AG10803 (cell line): Measurements from ENCODE around the gene ESPNL.
A peak's percentile ranks its signal among the peaks of the same experiment; 100 is the strongest.

Experiments
- DNase-seq: peaks from one replicate; pipeline ENCODE4 v3.0.0; 2010; ENCODE audit warnings: low read depth
- H3K4me3 ChIP-seq: 2 replicates; pipeline ENCODE4 v1.5.1; 2011; ENCODE audit warnings: mild to moderate bottlenecking, low read length, control low read depth
- TF ChIP-seq, protein P1 (sequence below): conservative IDR thresholded peaks from 2 replicates; pipeline ENCODE4 v1.5.1; 2011; ENCODE audit warnings: mild to moderate bottlenecking, low read length, control low read depth, inconsistent platforms

ESPNL gene

DNA sequence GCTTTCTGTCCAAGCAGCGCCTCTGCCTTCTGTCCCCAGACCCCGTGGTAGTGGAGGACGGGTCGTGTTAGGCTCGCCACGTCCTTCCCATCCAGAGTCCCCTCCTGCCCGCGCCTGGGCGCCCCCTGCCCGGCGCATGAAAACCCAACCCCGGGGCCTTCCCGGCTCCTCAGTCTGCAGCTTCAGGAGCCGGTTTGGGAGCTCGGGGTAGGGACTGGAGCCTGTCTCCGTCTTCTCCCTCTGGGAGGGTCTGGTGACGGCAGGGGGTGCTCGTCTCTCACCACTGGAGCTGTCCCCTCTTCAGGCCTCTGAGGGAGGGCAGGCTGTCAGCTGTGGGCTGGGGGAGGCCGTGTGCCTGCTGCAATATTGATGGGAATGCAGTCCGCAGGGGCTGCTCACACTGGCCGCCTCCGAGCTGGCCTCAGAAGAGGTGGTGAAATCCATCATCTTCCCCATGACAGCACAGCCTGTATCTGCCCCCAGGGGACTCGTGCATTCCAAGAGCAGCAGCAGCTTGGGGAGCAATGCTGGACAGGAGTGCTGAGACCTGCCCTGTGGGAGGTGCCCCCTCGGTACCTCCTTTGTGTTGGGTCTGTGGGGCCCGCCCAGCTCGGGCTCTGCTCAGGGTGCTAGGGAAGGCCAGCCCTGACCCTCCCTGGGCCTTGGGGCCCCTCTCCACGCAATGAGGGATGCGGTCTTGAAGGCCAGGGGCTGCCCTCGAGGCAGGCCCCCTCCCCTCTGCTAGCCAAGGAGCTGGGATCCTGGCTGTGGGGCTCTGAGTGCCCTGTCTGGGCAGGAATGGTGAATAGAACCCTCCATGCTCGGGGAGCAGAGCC is 20.5 kb downstream of the ESPNL start:
- H3K4me3 ChIP-seq = no peak overlapping the region
- no peak for DNase-seq
- TF ChIP-seq, protein P1, sequence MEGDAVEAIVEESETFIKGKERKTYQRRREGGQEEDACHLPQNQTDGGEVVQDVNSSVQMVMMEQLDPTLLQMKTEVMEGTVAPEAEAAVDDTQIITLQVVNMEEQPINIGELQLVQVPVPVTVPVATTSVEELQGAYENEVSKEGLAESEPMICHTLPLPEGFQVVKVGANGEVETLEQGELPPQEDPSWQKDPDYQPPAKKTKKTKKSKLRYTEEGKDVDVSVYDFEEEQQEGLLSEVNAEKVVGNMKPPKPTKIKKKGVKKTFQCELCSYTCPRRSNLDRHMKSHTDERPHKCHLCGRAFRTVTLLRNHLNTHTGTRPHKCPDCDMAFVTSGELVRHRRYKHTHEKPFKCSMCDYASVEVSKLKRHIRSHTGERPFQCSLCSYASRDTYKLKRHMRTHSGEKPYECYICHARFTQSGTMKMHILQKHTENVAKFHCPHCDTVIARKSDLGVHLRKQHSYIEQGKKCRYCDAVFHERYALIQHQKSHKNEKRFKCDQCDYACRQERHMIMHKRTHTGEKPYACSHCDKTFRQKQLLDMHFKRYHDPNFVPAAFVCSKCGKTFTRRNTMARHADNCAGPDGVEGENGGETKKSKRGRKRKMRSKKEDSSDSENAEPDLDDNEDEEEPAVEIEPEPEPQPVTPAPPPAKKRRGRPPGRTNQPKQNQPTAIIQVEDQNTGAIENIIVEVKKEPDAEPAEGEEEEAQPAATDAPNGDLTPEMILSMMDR = peak; percentile 13; the same call in 1 of the 2 replicates

DNA sequence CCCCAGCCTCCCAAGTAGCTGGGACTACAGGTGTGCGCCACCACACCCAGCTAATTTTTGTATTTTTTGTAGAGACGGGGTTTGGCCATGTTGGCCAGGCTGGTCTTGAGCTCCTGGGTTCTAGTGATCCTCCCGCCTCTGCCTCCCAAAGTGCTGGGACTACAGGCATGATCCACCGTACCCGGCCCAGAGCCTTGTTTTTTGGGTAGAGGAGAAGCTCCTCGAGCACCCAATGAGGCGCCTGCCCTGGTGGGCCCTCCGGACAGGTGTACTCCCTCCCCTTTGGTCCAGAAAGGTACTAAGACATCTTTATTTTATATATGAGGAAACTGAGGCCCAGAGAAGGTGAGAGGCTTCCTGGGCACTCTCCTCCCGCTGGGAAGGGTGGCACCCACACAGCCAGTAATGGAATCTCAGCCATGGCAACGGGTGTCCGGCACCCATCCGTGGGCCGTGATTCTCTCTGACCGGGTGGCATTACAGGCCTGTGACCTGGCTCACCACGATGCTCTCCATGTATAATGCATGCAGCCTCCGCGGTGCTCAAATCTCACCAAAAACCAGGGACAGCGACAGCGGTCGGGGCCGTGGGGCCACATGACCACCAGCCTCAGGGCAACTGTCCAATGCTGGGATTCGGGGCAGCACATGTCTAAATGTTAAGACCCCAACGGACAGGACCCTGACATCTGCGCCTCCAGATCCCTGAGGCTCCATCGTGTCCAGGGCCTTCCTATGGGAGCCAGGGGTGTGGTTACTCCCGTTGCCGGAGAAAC is 21.6 kb downstream of the ESPNL start:
- TF ChIP-seq, protein P1 = no peak

DNA sequence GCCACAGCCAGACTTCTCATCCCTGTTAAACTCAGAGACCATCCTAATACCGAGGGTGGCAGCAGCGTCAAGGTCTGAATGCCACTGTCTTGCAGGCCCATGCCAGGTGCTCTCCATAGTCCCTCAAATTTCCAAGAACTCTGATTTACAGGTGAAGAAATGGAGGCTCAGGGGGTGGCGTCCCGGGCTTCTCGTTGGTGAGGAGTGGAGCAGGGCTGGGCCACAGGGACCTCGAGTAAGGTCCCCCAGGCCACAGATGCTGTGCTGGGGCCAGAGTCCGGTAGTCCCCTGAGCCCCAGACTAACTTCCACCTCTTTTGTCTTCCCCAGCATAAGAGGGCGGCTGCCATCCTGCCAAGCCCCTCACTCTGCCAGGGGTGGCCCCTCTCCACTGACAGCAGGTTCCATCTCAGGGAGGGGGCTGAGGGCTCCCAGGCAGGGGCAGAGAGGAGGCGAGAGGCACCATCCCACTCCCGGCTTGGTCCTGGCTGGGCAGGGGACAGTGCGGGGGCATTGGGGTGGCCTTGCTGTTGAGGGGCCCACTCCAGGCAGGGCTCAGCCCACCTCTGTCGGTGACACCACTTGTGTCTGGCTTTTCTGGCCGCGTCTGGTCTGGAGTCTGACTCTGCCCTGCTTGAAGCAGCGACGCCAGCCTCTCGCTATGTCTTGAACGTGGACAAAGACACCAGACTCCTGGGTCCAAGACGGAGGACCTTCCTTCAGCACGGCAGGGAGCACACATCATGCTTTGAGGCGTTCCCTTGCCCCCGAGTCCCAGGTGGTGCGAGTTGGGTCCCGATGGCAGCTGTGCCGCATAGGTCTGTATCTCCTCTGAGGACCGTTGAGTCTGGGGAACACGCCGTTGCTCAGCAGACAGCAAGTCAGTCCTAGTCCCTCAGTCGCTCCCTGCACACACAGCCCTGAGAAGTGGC is 22.4 kb downstream of the ESPNL start:
- no peak overlapping the region for H3K4me3 ChIP-seq
- DNase-seq = no peak
- TF ChIP-seq, protein P1 = no peak

More for the DNA sequence above, 21.6 kb downstream of the ESPNL start:
- DNase-seq = no peak
- H3K4me3 ChIP-seq = no peak overlapping the region

DNA sequence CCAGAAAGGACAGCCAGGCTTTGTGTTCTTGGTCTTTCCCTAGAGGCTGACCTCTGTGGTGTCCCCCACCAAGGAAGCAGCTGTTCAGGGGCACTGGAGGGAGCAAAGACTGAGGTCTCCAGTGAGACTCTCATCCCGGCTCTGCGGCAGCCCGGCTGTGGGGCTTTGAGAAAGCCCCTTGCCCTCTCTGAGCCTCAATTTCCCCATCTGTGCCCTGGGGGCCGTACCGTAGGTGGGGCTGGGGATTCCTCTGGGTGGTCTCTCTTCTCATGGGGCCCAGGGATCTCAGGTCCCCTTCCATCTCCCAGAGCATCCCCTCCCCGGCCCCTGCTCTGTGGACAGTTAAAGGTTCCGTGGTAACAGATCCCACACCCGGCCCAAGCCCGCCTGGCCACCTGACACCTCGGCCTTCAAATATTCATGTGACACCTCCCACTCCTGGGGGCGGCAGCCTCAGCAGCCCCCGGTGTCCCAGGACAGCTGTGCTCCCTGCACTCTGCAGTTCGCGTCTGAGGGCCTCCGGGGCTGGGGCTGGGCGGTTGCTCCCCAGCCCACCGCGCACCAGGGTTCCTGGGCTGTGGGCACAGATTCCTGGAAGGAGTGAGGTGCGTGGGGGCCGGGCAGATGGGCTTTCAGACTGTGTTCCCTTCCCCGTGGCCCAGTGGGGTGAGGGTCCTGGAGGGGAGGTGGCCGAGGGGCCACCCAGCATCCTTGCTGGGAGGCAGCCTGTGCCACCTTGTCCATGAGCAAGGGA is 23.3 kb downstream of the ESPNL start:
- TF ChIP-seq, protein P1 = no peak
- DNase-seq = no peak
- H3K4me3 ChIP-seq = no peak overlapping the region

GRCh38 chr2:238123991-238124470 is 23.9 kb downstream of the ESPNL start:
- TF ChIP-seq, protein P1 = no peak

GRCh38 chr2:238124488-238125126 is 24.5 kb downstream of the ESPNL start:
- no peak overlapping the region for H3K4me3 ChIP-seq
- no peak for DNase-seq
- TF ChIP-seq, protein P1 = no peak

More at GRCh38 chr2:238123991-238124470, 23.9 kb downstream of the ESPNL start:
- no peak for DNase-seq
- no peak overlapping the region for H3K4me3 ChIP-seq
